HT-29 (cell line): Measurements from ENCODE around the gene ZFP57. TPM values are rescaled to one million over a fixed set of nuclear protein-coding genes. Genes with fewer than 3 reads are reported as not detected.
"Not testable (repeated sequence)": the region's sequence is repeated elsewhere in the genome, so short reads cannot be mapped to it uniquely, and the experiment has no call there.

Experiments used
- DNase-seq: peaks from one replicate; pipeline ENCODE4 v3.0.0-alpha.2; 2015; ENCODE audit warnings: low spot score
- total RNA-seq: library from RNA; depleted of rRNA; stranded (reverse); fragments of >200 nt; shearing (Covaris generic); gene quantifications from 2 replicates; pipeline ENCODE4 v1.2.3, GENCODE V29; 2014

The ZFP57 gene
- total RNA-seq, 1 experiment from 2014 or later: not detected

GRCh38 chr6:29696147-29697125, 15.5 kb upstream of the ZFP57 start:
- DNase-seq: peak; percentile 33

GRCh38 chr6:29694637-29695036, 13.7 kb upstream of the ZFP57 start:
- DNase-seq: no peak

DNA sequence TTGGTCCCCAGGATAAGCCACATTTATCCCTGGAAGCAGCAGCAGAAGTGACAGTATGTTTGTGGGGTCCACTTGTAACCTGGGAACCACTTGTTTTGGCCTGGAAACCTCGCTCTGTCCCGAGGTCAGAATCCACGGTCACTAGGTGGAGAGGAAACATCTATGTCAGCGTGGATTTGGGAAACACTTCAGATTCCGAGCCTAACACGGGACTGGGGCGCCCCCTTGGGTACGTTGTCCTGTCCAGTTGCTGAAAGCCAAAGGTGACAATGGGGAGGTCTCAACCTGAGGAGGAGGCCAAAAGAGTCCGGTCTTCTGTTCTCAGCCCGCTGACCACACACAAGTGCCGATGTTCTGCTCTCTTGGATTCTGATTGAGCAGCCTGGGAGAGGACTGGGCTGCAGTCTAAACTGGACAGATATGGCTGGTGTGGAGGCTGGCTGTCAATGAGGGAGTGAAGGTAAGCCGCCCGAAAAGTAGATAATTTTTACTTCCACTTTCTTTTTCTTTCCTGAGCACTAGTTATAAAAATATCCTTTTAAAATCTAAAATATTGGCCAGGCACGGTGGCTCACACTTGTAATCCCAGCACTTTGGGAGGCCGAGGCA, 4.9 kb upstream of the ZFP57 start:
- DNase-seq: no peak

DNA sequence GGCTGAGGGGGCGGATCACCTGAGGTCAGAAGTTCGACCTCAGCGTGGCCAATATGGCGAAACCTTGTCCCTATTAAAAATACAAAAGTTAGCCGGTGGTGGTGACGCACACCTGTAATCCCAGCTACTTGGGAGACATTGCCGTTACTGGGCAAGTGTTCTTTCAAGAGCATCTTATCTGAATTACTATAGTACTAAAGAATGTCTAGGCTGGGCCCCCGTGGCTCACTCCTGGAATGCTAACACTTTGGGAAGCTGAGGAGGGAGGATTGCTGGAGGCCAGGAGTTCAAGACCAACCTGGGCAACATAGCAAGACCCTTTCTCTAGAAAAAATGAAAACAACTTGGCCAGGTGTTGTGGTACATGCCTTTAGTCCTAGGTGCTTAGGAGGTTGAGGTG, 859 bp upstream of the ZFP57 start:
- no peak for DNase-seq

DNA sequence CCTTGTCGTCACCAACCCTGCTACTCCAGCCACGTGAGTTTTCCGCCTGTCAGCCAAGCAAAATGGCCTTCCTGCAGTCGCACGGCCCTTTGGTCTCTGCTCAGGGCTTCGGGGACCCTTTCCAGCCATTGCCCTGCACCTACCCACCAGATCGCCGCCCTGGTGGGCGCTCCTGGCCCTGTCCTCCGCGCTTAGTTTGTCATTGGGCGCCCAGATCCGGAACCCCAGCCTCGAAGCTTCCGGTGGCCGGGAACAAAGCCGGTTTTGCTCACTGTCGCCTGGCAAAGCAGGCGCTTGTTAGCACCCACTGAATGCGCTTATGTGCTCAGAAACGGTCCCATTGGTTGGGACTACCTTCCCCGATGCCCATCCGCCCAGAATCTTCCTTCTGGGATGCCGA, 536 bp downstream of the ZFP57 start:
- DNase-seq: no peak

DNA sequence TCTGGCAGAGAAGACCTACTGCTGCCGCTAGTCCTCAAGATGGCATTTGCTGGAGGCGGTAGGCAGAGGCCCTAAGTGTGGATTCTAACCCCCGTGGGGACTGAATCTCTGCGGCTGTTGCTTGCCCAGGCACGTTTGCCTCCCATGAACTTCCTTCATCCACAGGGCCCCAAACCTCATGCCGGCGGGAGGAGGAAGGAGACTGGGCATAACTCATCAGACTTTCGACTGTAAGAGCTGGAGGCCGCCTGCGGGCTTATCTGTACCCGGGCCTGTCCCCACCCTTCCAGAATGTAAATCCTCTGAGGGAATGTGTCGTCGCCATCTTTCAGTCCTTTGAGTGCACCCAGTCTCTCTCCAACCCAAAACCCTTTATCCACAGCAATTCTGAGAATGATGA, 990 bp downstream of the ZFP57 start:
- DNase-seq: no peak

DNA sequence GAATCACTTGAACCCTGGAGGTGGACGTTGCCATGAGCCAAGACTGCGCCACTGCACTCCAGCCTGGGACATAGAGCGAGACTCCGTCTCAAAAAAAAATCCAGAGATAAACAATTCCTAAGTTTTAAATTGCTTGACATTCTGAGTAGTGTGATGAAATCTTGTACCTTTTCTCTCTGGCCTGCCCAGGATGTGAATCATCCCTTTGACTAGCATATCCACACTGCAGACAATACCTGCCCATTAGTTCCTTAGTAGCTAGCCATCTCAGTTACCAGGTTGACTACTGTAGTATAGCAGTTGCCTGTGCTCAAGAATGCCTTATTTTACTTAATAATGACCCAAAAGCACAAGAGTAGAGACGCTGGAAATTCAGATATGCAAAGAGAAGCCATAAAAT, 2.8 kb downstream of the ZFP57 start:
- DNase-seq: no peak

GRCh38 chr6:29676981-29677601, 3.9 kb downstream of the ZFP57 start:
- peak; percentile 9 for DNase-seq

DNA sequence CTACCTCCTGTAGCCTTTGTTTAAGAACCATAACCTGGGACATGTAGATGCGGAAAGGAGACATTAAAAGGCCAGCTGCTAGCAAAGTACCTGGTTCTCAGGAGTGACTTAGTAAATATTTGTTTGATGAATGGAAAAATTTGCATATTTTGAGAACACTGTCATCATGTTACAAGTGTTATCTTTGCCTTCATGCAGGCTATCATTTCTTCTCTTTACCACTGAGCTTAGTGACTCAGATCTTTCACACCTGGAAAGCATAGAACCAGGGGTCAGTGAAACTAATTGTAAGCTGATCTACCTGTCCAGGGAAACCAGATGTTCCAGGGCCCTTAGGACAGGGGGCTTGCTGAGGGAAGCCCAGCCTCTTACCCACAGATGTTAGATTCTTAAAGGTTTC, 5.4 kb downstream of the ZFP57 start:
- no peak for DNase-seq

DNA sequence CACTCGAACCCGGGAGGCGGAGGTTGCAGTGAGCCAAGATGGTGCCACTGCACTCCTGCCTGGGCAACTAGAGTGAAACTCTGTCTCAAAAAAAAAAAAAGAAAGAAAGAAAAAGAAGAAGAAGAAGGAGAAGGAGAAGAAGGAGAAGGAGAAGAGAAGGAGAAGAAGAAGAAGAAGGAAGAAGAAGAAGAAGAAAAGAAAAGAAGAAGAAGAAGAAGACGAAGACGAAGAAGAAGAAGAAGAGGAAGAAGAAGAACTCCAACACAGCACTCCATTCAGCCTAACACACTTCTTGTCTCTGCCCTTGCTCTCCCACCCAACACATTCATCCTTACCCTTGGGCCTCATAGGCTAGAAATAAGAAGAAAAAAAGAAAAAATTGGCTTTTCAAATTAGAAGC, 6.9 kb downstream of the ZFP57 start:
- no peak for DNase-seq

- DNase-seq: no peak
Measured at GRCh38 chr6:29673161-29673560, 7.8 kb downstream of the ZFP57 start.

DNA sequence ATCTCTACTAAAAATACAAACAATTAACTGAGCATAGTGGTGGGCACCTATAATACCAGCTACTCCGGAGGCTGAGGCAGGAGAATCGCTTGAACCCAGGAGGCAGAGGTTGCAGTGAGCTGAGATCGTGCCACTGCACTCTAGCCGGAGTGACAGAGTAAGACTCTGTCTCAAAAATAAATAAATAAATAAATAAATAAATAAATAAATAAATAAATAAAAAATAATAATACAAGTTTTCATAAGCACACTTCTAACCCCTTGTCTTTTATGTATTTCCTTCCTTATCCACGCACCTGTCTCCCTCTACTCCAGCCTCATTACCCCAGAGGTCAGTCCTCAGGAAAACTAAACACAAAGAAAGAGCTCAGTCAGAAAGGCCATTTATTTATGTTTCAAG, 8.8 kb downstream of the ZFP57 start:
- DNase-seq: not testable (repeated sequence)

GRCh38 chr6:29671026-29671425, 9.9 kb downstream of the ZFP57 start:
- no peak for DNase-seq

DNA sequence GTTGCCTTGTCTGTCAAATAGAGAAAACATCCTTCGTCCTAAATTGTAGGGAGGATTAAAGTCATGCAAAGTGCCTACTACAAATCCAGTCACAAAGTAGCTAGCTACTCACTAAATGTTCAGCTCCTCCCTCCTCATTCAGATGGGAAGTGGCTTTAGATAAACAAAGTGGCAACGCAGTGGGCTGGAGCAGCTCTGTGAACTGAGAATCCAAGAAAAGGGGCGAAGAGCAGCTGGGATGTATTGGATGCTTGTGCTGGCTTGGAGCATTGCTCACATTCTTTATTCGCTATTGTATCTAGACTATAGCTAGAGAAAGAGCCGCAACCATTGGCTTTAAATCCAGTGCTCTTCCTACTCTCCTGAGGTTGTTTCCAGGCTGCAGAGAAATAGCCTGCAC, 13.8 kb downstream of the ZFP57 start:
- DNase-seq: no peak

- DNase-seq: no peak
Measured at GRCh38 chr6:29666826-29667130, 14.2 kb downstream of the ZFP57 start.

DNA sequence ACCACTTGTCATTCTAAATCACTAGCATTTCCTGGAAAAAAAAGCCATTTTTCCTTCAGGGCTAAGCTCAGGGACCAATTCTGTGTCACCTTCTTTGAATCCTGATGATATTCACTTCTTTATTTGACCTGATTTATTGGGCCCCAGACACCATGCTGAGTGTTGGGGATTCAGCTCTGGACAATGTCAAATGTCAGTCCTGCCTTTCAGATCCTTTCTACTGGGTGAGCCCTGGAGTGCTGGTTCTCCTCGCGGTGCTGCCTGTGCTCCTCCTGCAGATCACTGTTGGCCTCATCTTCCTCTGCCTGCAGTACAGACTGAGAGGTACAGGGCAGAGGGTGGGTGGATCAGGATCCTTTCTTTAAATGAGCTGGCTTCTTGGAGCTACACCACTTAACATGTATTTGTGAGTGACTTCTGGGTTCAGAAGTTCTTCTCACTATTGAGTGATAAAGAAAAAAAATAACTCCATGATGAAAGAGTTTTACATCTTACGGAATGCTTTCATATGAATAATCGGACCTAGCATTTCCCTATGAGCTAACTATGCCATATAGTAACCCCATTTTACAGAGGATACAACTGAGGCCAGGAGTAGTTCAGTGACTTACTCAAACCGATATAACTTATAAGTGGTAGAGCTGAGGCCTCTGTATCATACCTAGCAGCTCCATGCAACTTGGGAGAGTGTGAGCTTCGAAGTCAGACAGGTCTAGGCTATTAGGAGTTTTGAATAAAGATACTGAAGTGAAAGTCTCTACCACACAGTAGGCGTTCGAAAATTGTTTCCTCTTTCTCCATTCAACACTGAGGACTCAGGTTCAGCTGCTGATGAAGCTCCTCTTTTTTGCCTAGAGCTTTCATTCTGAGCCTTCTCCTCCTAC, 14.8 kb downstream of the ZFP57 start:
- no peak for DNase-seq

DNA sequence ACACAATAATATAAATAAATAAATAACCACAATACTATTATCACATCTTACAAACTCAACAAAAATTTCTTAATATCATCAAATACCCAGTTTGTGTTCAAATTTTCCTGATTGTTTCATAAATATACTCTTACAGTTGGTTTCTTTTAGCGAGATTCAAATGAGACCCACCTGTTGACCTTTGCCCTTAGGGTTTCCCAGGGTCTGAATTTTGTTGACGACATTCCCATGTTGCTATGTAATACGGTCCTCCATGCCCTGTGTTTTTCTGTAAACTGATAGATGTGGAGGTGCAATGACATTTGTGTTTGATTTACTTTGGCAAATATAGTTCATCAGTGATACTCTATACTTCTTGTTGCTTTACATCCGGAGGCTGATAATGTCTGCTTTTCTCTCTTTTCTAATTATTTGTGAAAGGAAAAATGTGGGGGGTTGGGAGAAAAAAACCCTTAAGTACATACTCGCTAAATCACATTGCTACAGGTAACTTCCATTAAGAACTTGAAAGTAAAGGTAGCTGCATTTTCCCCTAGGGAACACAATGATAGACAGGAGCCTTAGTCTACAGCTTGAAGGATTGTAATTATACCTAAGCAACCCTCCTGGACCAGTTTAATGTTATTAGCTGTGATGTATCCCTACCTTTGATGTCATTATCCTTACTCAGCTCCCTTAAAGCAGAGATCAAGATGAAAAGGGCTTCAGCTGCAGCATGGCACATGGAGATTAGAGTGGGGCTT, 17.5 kb downstream of the ZFP57 start:
- no peak for DNase-seq

- DNase-seq: not testable (repeated sequence)
Measured at GRCh38 chr6:29661502-29662141, 19.3 kb downstream of the ZFP57 start.

DNA sequence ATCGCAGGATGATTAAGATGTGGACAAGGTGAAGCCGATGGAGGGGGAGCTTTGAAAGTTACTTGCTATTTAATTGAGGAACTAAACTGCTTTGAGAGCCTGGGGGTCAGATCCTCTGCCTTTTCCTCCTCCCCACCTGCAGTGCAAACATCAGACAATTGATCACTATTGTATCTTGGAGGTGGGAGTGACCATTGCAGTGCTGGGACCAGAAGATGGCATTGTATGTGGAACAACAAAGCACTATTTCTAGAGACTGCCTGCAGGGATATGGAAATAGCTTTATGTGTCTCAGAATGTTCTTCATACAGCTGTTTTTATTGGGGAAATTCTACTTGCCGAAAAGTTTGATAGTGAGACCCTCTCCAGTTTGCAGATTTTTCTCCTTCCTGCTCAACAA, 19.9 kb downstream of the ZFP57 start:
- no peak for DNase-seq

- no peak for DNase-seq
Measured at GRCh38 chr6:29656798-29657197, 24.2 kb downstream of the ZFP57 start, which contains the start of gene MOG. MOG (plus strand) TSS chr6:29657092; CDS start chr6:29657210, 118 bp downstream.
